22Rv1 (cell line): ENCODE data around the gene SNIP1.

Source experiments
- CTCF ChIP-seq: fragments of 450-650 bp; IDR thresholded peaks from 2 replicates; pipeline ENCODE4 v1.5.1; 2017; ENCODE audit warnings: mild to moderate bottlenecking
- ZFX ChIP-seq: fragments of 450-650 bp; IDR thresholded peaks from 2 replicates; pipeline ENCODE4 v1.6.1; 2017; ENCODE audit warnings: antibody characterized with exemption, borderline replicate concordance

- TF ChIP-seq CTCF (no peak), ZFX (no peak)
Measured at GRCh38 chr1:37564892-37565291, 10.8 kb upstream of the SNIP1 start.
